Measurements from ENCODE around the gene DGKA. TPM values are rescaled to one million over a fixed set of nuclear protein-coding genes. Genes with fewer than 3 reads are reported as not detected.

The DGKA gene
- total and polyA plus RNA-seq, 4 experiments from 2014 or later: 195 to 1,410 (median 897) TPM

Other genes starting within 250 kb of the DGKA start
- 1 to 10 TPM; 2.5 to 2.9 TPM for gene ITGA7, start 223.3 kb upstream of the DGKA start, total RNA-seq
- not detected for gene ITGA7, start 223.3 kb upstream of the DGKA start, polyA plus RNA-seq
- gene BLOC1S1, start 215.1 kb upstream of the DGKA start, total RNA-seq: 10 to 100 TPM; 80.3 to 87.0 TPM
- gene BLOC1S1, start 215.1 kb upstream of the DGKA start, polyA plus RNA-seq: 10 to 100 TPM; 75.1 to 87.1 TPM
- 10 to 100 TPM; 29.9 to 32.5 TPM for gene RDH5, start 210.8 kb upstream of the DGKA start, total RNA-seq
- 1 to 10 TPM; 1.4 to 1.8 TPM for gene RDH5, start 210.8 kb upstream of the DGKA start, polyA plus RNA-seq
- gene CD63, start 202.2 kb upstream of the DGKA start, total RNA-seq: 10 to 100 TPM; 76.4 to 79.7 TPM
- gene CD63, start 202.2 kb upstream of the DGKA start, polyA plus RNA-seq: 100 to 1,000 TPM; 191 to 349 TPM
- 10 to 100 TPM; 15.1 to 15.8 TPM for gene GDF11, start 188.0 kb upstream of the DGKA start, total RNA-seq
- 1 to 10 TPM in 1 of 2 donors, under 1 TPM in 1; 0.25 to 1.6 TPM for gene GDF11, start 188.0 kb upstream of the DGKA start, polyA plus RNA-seq
- gene SARNP, start 113.4 kb upstream of the DGKA start, total RNA-seq: 10 to 100 TPM; 47.7 to 49.4 TPM
- gene SARNP, start 113.4 kb upstream of the DGKA start, polyA plus RNA-seq: 100 to 1,000 TPM in 1 of 2 donors, 10 to 100 TPM in 1; 90.2 to 122 TPM
- gene ORMDL2, start 113.1 kb upstream of the DGKA start, total RNA-seq: 10 to 100 TPM; 42.6 to 44.4 TPM
- 100 to 1,000 TPM in 1 of 2 donors, 10 to 100 TPM in 1; 95.8 to 142 TPM for gene ORMDL2, start 113.1 kb upstream of the DGKA start, polyA plus RNA-seq
- 10 to 100 TPM; 31.8 to 42.4 TPM for gene DNAJC14, start 101.6 kb upstream of the DGKA start, total RNA-seq
- 10 to 100 TPM; 32.7 to 36.8 TPM for gene DNAJC14, start 101.6 kb upstream of the DGKA start, polyA plus RNA-seq
- gene MMP19, start 88.2 kb upstream of the DGKA start, total RNA-seq: 1 to 10 TPM in 1 of 2 experiments, under 1 TPM in 1; 0.67 to 1.3 TPM
- gene MMP19, start 88.2 kb upstream of the DGKA start, polyA plus RNA-seq: not detected
- gene PYM1, start 3.3 kb upstream of the DGKA start, total RNA-seq: 10 to 100 TPM; 35.7 to 39.3 TPM
- 10 to 100 TPM; 75.1 to 86.9 TPM for gene PYM1, start 3.3 kb upstream of the DGKA start, polyA plus RNA-seq
- not detected for gene PMEL, start 34.9 kb downstream of the DGKA start, total RNA-seq
- gene PMEL, start 34.9 kb downstream of the DGKA start, polyA plus RNA-seq: not detected
- gene CDK2, start 35.7 kb downstream of the DGKA start, total RNA-seq: 10 to 100 TPM; 17.5 to 21.5 TPM
- 1 to 10 TPM; 4.7 to 5.7 TPM for gene CDK2, start 35.7 kb downstream of the DGKA start, polyA plus RNA-seq
- gene RAB5B, start 42.9 kb downstream of the DGKA start, total RNA-seq: 100 to 1,000 TPM; 106 to 112 TPM
- gene RAB5B, start 42.9 kb downstream of the DGKA start, polyA plus RNA-seq: 10 to 100 TPM; 67.5 to 80.8 TPM
- 1 to 10 TPM; 5.4 to 5.9 TPM for gene SUOX, start 66.1 kb downstream of the DGKA start, total RNA-seq
- not detected for gene SUOX, start 66.1 kb downstream of the DGKA start, polyA plus RNA-seq
- gene IKZF4, start 89.9 kb downstream of the DGKA start, total RNA-seq: 1 to 10 TPM; 7.2 to 7.9 TPM
- gene IKZF4, start 89.9 kb downstream of the DGKA start, polyA plus RNA-seq: 1 to 10 TPM in 1 of 2 donors, under 1 TPM in 1; 0.37 to 2.2 TPM
- gene RPS26, start 110.8 kb downstream of the DGKA start, total RNA-seq: 10 to 100 TPM; 55.6 to 55.8 TPM
- 1,000 to 10,000 TPM in 1 of 2 donors, 100 to 1,000 TPM in 1; 386 to 1,449 TPM for gene RPS26, start 110.8 kb downstream of the DGKA start, polyA plus RNA-seq
- gene ERBB3, start 149.0 kb downstream of the DGKA start, total RNA-seq: 1 to 10 TPM; 5.9 to 6.9 TPM
- under 1 TPM; 0.61 to 0.70 TPM for gene ERBB3, start 149.0 kb downstream of the DGKA start, polyA plus RNA-seq
- 100 to 1,000 TPM; 106 to 108 TPM for gene PA2G4, start 173.4 kb downstream of the DGKA start, total RNA-seq
- gene PA2G4, start 173.4 kb downstream of the DGKA start, polyA plus RNA-seq: 100 to 1,000 TPM; 204 to 223 TPM
- gene RPL41, start 185.5 kb downstream of the DGKA start, total RNA-seq: 1,000 to 10,000 TPM; 5,438 to 5,728 TPM
- 1,000 to 10,000 TPM; 6,058 to 8,691 TPM for gene RPL41, start 185.5 kb downstream of the DGKA start, polyA plus RNA-seq
- 10 to 100 TPM; 16.3 to 19.6 TPM for gene ZC3H10, start 187.1 kb downstream of the DGKA start, total RNA-seq
- 1 to 10 TPM in 1 of 2 donors, under 1 TPM in 1; 0.27 to 3.9 TPM for gene ZC3H10, start 187.1 kb downstream of the DGKA start, polyA plus RNA-seq
- 100 to 1,000 TPM; 249 to 258 TPM for gene ESYT1, start 197.1 kb downstream of the DGKA start, total RNA-seq
- 100 to 1,000 TPM; 395 to 690 TPM for gene ESYT1, start 197.1 kb downstream of the DGKA start, polyA plus RNA-seq
- 1 to 10 TPM; 2.6 to 3.4 TPM for gene MYL6B, start 221.4 kb downstream of the DGKA start, total RNA-seq
- 1 to 10 TPM; 1.8 to 4.8 TPM for gene MYL6B, start 221.4 kb downstream of the DGKA start, polyA plus RNA-seq
- gene MYL6, start 227.2 kb downstream of the DGKA start, total RNA-seq: 100 to 1,000 TPM; 567 to 589 TPM
- 1,000 to 10,000 TPM; 2,141 to 3,317 TPM for gene MYL6, start 227.2 kb downstream of the DGKA start, polyA plus RNA-seq